Upper lobe of left lung (tissue), 6 donors: ENCODE data around the gene PPP2R5D. TPM values are rescaled to one million over a fixed set of nuclear protein-coding genes. Genes with fewer than 3 reads are reported as not detected.
A peak's percentile ranks its signal among the peaks of the same experiment; 100 is the strongest.

Source experiments
- ATAC-seq, 2 donors: fragments of 200-7000 bp; cut with Tn5 transposase; one replicate each; pipeline ENCODE4 v1.9.1; 2022; ENCODE audit warnings: mild to moderate bottlenecking in 2 of 2, moderate library complexity in 2 of 2; ENCODE audit not compliant: low FRiP score in 2 of 2
- DNase-seq, 2 donors: peaks; one replicate each; pipeline ENCODE4 v3.0.0-alpha.2; 2019 to 2020
- H3K27ac ChIP-seq, 4 donors: fragments of 200-600 bp; sonication (generic); one replicate each; pipeline ENCODE4 v1.5.1; 2016 to 2019
- H3K27me3 ChIP-seq, 4 donors: fragments of 200-600 bp; sonication (generic); one replicate each; pipeline ENCODE4 v1.5.1; 2017 to 2019
- H3K36me3 ChIP-seq, 4 donors: fragments of 200-600 bp; sonication (generic); one replicate each; pipeline ENCODE4 v1.5.1; 2016 to 2019
- H3K4me1 ChIP-seq, 4 donors: fragments of 200-600 bp; sonication (generic); one replicate each; pipeline ENCODE4 v1.5.1; 2018 to 2019
- H3K4me3 ChIP-seq, 4 donors: fragments of 200-600 bp; sonication (generic); one replicate each; pipeline ENCODE4 v1.5.1; 2017 to 2019; ENCODE audit warnings: mild to moderate bottlenecking in 2 of 4, moderate library complexity in 1 of 4
- H3K9me3 ChIP-seq, 4 donors: fragments of 200-600 bp; sonication (generic); one replicate each; pipeline ENCODE4 v1.5.1; 2018 to 2019
- CTCF ChIP-seq, 6 experiments: fragments of 450-650 bp in 4 of 6; fragments of 200-600 bp in 2 of 6; sonication (generic) in 2 of 6; IDR thresholded peaks; one replicate each; pipeline ENCODE4 v1.5.1; 2016 to 2019; ENCODE audit warnings: antibody characterized with exemption in 6 of 6
- EP300 ChIP-seq, 4 donors: sonication (generic); formaldehyde crosslinking; IDR thresholded peaks; one replicate each; pipeline ENCODE4 v1.5.1; 2017; ENCODE audit warnings: antibody characterized with exemption in 4 of 4, control low read depth in 2 of 4
- POLR2A ChIP-seq, 4 donors: fragments of 450-650 bp; IDR thresholded peaks; one replicate each; pipeline ENCODE4 v1.5.1; 2016 to 2017; ENCODE audit warnings: antibody characterized with exemption in 4 of 4, mild to moderate bottlenecking in 2 of 4
- POLR2AphosphoS5 ChIP-seq, 2 donors: sonication (generic); formaldehyde crosslinking; IDR thresholded peaks; one replicate each; pipeline ENCODE4 v1.5.1; 2017; ENCODE audit warnings: antibody characterized with exemption in 2 of 2
- WGBS, 2 donors: methylation state at CpG; one replicate each; pipeline ENCODE4 v1.1.5; 2017 to 2018; 5-methylcytosine and 5-hydroxymethylcytosine counted together
- total RNA-seq, 6 donors: library from RNA; depleted of rRNA in 4 of 6; stranded (reverse); fragments of >200 nt in 4 of 6; gene quantifications; one replicate each; pipeline versions ENCODE4 v1.1.0 to v1.2.1, GENCODE V29; 2016 to 2021
- donor health status: DM: no; HTN: no; CAD: no; lungs with moderate emphysema.
- donor health status: DM: no; HTN: yes; CAD: no; lungs with severe emphysema.

PPP2R5D gene
- total RNA-seq, 6 donors from 2014 or later: 22.8 to 45.1 (median 27.3) TPM

GRCh38 chr6:42973926-42974325, 10.4 kb upstream of the PPP2R5D start:
- peaks cover 0 to 8% (median 3%) of the 10 kb centered on the region in 4 donors for H3K36me3 ChIP-seq
- no peaks in the 10 kb centered on the region for H3K27me3 ChIP-seq
- H3K9me3 ChIP-seq: no peaks in the 10 kb centered on the region
- no peak overlapping the region for H3K4me3 ChIP-seq
- peak in 1 of 2 donors; percentile 27 for ATAC-seq
- no peak for TF ChIP-seq CTCF (IDR thresholded peaks at IDR 0.05)
- TF ChIP-seq EP300 (IDR thresholded peaks at IDR 0.05): no peak
- peak in 1 of 2 donors; percentile 18 for TF ChIP-seq POLR2AphosphoS5 (IDR thresholded peaks at IDR 0.05)
- no peak for TF ChIP-seq POLR2A (IDR thresholded peaks at IDR 0.05)
- H3K4me1 ChIP-seq: peaks cover 12 to 26% (median 17%) of the 10 kb centered on the region in 4 donors
- DNase-seq: no peak
- 70 to 94% methylated on average over 3 of the region's 3 CpGs for WGBS, 2 donors
- no peak overlapping the region for H3K27ac ChIP-seq

DNA sequence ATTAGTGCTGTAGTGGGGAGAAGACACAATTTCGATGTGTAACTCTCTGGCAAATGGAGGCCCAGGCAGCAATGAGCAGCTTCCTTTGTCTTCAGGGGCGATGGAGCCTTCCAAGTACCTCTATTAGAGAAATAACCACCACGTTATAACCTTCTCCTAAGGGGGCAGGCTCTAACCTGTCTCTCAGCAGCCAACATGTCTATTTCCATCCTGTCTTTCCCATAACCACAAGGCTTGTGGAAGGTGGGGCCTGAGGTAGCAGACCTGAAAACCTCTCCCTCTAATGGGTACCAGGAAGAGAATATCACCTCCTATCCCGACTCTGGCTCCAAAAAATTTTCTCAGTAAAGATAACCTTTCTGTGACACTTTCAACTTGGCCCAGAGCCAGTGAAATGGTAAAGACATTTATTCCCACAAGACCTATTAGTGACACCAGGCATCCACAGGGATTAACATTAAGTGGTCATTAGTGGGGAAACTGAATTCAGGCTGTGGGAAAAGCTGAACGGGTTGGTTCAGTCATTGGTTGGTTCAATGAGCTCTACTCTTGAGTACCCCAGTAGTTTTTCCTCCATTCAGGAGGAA, 9.4 kb upstream of the PPP2R5D start:
- Histone ChIP-seq H3K4me1 (peaks cover 19 to 33% (median 22%) of the 10 kb centered on the region in 4 donors), H3K27me3 (no peaks in the 10 kb centered on the region), H3K4me3 (no peak overlapping the region), H3K36me3 (no peaks in the 10 kb centered on the region), H3K9me3 (no peaks in the 10 kb centered on the region), H3K27ac (no peak overlapping the region)
- DNase-seq (no peak), ATAC-seq (no peak)
- TF ChIP-seq EP300 (IDR thresholded peaks at IDR 0.05): no peak
- no peak for TF ChIP-seq POLR2AphosphoS5 (IDR thresholded peaks at IDR 0.05)
- TF ChIP-seq CTCF (IDR thresholded peaks at IDR 0.05): no peak
- TF ChIP-seq POLR2A (IDR thresholded peaks at IDR 0.05): no peak
- 81 to 85% methylated on average over 5 of the region's 5 CpGs for WGBS, 2 donors

DNA sequence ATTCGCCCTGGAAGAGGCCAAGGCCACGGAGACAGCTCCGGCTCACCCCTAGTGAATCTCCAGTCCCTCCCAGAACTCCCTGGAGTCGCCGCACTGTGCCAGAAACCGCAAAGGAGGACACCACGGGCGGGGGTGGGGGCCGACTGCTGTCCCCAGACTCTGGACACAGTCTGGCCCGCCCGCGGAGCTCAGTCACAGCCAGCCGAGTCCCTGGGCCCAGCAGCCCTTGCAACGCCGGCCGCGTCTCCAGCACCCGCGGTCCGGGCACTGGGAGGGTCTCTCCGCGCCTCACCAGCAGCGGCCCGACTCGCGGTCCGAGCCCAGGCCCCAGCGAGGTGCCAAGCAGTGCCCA, 5.9 kb upstream of the PPP2R5D start:
- Histone ChIP-seq H3K4me1 (peaks cover 22 to 39% (median 25%) of the 10 kb centered on the region in 4 donors), H3K4me3 (peak overlapping the region; percentile 80 to 98 (median 92)), H3K27me3 (no peaks in the 10 kb centered on the region), H3K36me3 (no peaks in the 10 kb centered on the region), H3K9me3 (no peaks in the 10 kb centered on the region), H3K27ac (peak overlapping the region; percentile 88 to 97 (median 92))
- ATAC-seq: peak; percentile 48 to 56
- no peak for TF ChIP-seq POLR2AphosphoS5 (IDR thresholded peaks at IDR 0.05)
- 0% methylated on average over 2 of the region's 28 CpGs; no CpG with 5 or more reads in 1 of the 2 donors for WGBS, 2 donors
- peak in 1 of 2 donors; percentile 32 for DNase-seq

GRCh38 chr6:42978839-42979522, 5.4 kb upstream of the PPP2R5D start, which contains the start of gene PEX6:
Gene PEX6, minus strand, starts transcription at chr6:42979181. Its CDS starts 31 bp downstream, at chr6:42979150.
- WGBS, 2 donors: 0% methylated on average over 24 to 36 of the region's 59 CpGs
- peaks cover 26 to 43% (median 29%) of the 10 kb centered on the region in 4 donors for H3K4me1 ChIP-seq
- peak within 1 kb of the TSS; percentile 88 to 97 (median 92) for H3K27ac ChIP-seq
- H3K36me3 ChIP-seq: no peaks in the 10 kb centered on the region
- TF ChIP-seq CTCF (IDR thresholded peaks at IDR 0.05): peak in 1 of 6 experiments; percentile 5
- TF ChIP-seq POLR2AphosphoS5 (IDR thresholded peaks at IDR 0.05): peak; percentile 73 to 94
- TF ChIP-seq POLR2A (IDR thresholded peaks at IDR 0.05): peak in 3 of 4 donors; percentile 33 to 86 (median 64)
- no peak for TF ChIP-seq EP300 (IDR thresholded peaks at IDR 0.05)
- no peaks in the 10 kb centered on the region for H3K9me3 ChIP-seq
- DNase-seq (peak; percentile 90 to 93), ATAC-seq (peak; percentile 96 to 99)
- H3K27me3 ChIP-seq: no peaks in the 10 kb centered on the region
- peak within 1 kb of the TSS; percentile 80 to 98 (median 92) for H3K4me3 ChIP-seq

GRCh38 chr6:42979523-42980177, 4.7 kb upstream of the PPP2R5D start:
- no peaks in the 10 kb centered on the region for H3K27me3 ChIP-seq
- H3K36me3 ChIP-seq: no peaks in the 10 kb centered on the region
- 37% methylated on average over 9 of the region's 9 CpGs for whole genome bisulfite sequencing, 2 donors
- H3K9me3 ChIP-seq: no peaks in the 10 kb centered on the region
- DNase-seq (no peak), ATAC-seq (peak in 1 of 2 donors; percentile 2)
- H3K4me3 ChIP-seq: peak overlapping the region; percentile 80 to 98 (median 92)
- H3K4me1 ChIP-seq: peaks cover 26 to 44% (median 29%) of the 10 kb centered on the region in 4 donors
- TF ChIP-seq EP300 (IDR thresholded peaks at IDR 0.05): no peak
- no peak for TF ChIP-seq POLR2AphosphoS5 (IDR thresholded peaks at IDR 0.05)
- H3K27ac ChIP-seq: peak overlapping the region; percentile 88 to 97 (median 92)
